ENCODE data around the gene USP25.
A peak's percentile ranks its signal among the peaks of the same experiment; 100 is the strongest.

USP25 gene

DNA sequence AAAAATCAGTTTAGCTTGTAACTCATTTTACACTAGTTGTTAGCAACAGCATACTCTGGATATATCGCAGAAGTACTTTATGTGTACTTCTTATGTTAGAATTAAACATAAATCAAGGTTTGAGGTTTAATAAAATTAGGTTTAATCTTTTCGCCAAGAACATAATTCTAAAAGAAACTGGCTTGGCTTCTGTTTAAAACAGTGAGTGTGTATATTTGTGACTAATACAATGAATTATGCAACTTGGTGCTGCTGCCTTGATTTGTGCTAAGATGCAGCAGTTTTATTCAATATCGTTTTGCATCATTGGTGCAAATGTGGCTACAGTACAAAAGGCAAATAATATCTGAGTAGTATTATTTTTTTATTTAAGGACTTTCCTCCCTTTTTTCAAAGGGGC lies 44.8 kb downstream of the USP25 start:
- H3K27ac ChIP-seq: no peak overlapping the region
- TF ChIP-seq, protein P1, sequence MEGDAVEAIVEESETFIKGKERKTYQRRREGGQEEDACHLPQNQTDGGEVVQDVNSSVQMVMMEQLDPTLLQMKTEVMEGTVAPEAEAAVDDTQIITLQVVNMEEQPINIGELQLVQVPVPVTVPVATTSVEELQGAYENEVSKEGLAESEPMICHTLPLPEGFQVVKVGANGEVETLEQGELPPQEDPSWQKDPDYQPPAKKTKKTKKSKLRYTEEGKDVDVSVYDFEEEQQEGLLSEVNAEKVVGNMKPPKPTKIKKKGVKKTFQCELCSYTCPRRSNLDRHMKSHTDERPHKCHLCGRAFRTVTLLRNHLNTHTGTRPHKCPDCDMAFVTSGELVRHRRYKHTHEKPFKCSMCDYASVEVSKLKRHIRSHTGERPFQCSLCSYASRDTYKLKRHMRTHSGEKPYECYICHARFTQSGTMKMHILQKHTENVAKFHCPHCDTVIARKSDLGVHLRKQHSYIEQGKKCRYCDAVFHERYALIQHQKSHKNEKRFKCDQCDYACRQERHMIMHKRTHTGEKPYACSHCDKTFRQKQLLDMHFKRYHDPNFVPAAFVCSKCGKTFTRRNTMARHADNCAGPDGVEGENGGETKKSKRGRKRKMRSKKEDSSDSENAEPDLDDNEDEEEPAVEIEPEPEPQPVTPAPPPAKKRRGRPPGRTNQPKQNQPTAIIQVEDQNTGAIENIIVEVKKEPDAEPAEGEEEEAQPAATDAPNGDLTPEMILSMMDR (conservative IDR thresholded peaks at IDR 0.05; ENCODE audit: low read depth): no peak
- ChIA-PET CTCF (no interaction called here), POLR2A (ENCODE audit: low non-redundant PET) (no interaction called here)
- peak; percentile 10 for DNase-seq (ENCODE audit: low spot score)

DNA sequence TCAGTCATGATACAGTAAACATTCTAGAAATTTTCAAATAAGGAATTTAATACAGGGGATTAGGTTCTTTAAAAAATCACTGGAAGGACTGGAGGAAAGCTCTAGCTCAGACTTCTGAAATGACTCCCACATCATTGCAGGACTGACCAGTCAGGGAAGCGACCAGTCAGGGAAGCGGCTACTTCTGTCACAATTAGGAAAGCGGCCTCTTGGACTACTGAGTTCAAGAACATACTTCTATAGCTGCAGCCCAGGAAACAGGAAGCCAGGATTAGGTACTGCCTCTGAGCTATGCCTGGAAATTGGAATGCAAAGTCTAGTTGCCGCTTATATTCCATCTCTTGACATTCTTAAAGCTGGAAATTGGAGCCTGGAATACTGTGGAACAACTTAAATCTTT lies 45.5 kb downstream of the USP25 start:
- TF ChIP-seq, protein P1 (conservative IDR thresholded peaks at IDR 0.05; ENCODE audit: low read depth): no peak
- POLR2A ChIA-PET (ENCODE audit: low non-redundant PET): no interaction called here
- CTCF ChIA-PET: no interaction called here
- no peak for DNase-seq (ENCODE audit: low spot score)
- peak overlapping the region; percentile 81 for H3K27ac ChIP-seq

DNA sequence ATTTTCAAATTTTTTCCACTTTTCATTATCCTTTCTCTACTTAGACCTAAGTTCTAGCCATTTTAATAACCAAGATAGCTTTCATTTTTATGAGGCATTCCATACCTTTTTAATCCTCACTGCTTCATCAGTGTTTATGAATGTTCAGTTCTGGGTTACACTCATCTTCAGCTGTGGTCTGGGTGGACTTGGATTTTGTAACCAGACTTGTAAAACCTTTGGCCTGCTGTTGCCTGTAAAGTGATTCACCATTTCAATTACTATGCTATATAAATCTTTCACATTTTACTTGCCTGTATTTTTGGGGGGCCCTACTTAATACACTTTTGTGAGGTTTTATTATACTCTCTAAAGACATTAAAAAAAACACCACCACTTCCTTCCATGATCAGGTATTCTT lies 46.2 kb downstream of the USP25 start:
- DNase-seq (ENCODE audit: low spot score): peak; percentile 46
- TF ChIP-seq, protein P1 (conservative IDR thresholded peaks at IDR 0.05; ENCODE audit: low read depth): no peak
- CTCF ChIA-PET: interaction anchor here (0.7 kb wide), 1 partner anchor 11 kb away, joined by 3 read pairs; no protein-coding TSS in a partner anchor
- POLR2A ChIA-PET (ENCODE audit: low non-redundant PET): no interaction called here
- peak overlapping the region; percentile 81; the same call in 1 of the 2 replicates for H3K27ac ChIP-seq

DNA sequence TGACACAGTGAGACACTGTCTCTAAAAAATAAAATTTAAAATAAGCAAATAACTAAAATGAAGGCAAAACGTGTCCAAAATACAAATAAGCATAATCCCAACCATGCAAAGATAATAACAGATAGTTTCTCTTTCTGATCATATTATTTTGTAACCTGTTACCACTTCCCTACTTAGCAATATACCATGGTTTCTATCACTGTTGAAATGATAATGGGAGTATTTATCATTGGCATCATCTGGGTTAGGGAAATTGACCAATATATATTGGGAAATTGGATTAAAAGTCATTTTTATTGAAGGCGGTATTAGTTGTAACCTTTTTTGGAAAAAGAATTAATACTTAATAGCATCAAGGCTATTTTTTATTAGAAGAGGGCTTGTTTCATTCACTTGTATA lies 47.0 kb downstream of the USP25 start:
- TF ChIP-seq, protein P1 (conservative IDR thresholded peaks at IDR 0.05; ENCODE audit: low read depth): no peak
- CTCF ChIA-PET: no interaction called here

DNA sequence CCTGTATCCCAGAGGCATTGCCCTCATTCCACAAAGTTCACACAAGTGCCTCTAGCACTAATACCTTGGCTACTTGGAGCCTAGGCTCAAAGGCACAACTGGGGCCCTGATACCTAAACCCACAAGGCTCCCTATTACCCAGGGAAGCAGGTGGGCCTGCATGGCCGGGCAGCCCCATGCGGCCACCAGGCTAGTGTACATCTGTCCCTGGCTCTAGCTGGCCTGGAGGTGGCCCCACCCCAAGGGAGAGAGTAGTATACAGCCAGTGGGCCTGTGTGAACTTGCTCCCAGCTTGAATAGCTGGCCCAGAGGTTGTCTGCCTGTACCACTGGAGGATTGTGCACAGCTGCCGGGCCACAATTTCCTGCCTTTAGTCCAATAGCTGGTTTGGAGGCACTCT lies 52.2 kb downstream of the USP25 start:
- peak overlapping the region; percentile 16; the same call in 1 of the 2 replicates for H3K27ac ChIP-seq
- TF ChIP-seq, protein P1 (conservative IDR thresholded peaks at IDR 0.05; ENCODE audit: low read depth): no peak
- no peak for DNase-seq (ENCODE audit: low spot score)
- CTCF ChIA-PET: no interaction called here
- POLR2A ChIA-PET (ENCODE audit: low non-redundant PET): no interaction called here

More for the DNA sequence above, 47.0 kb downstream of the USP25 start:
- DNase-seq (ENCODE audit: low spot score): no peak
- peak overlapping the region; percentile 73 for H3K27ac ChIP-seq
- POLR2A ChIA-PET (ENCODE audit: low non-redundant PET): no interaction called here

DNA sequence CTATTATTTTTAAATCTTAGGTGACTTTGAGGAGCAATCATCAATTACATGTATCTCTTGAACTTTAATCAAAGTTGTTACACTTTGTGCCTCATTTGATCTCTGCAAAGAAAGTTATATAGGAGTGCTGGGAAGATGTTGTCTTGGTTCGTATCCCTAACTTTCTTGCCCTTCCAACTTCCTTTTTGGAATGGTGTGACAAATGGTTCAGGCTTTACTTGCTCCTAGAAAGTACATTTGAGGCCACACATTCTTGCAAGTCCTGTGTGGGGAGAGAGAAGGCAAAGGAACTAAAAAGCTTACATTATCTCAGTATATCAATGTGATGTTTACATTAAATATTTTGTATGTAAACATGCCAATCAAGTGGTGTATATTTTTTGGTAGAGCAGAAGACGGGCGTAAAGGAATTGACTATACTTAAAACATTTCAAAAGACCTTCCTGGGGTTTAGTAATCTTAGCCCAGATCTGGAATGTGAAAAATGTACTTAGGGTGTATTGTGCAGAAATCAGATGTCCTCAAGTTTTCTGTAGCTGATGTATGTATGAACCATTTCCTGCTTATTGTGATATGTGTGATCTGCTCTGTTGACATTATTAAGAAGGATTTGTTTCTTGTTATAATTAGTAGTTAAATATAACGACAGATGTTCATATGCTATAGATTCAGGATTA lies 59.2 kb downstream of the USP25 start:
- no peak overlapping the region for H3K27ac ChIP-seq
- peak; percentile 34 for DNase-seq (ENCODE audit: low spot score)
- CTCF ChIA-PET: no interaction called here
- TF ChIP-seq, protein P1 (conservative IDR thresholded peaks at IDR 0.05; ENCODE audit: low read depth): no peak
- POLR2A ChIA-PET (ENCODE audit: low non-redundant PET): no interaction called here

Data from RWPE1 (cell line).